Gastroesophageal sphincter (tissue), 4 donors: ENCODE measurements around the gene ZFR2. TPM values are rescaled to one million over a fixed set of nuclear protein-coding genes. Genes with fewer than 3 reads are reported as not detected.

Experiments
- ATAC-seq: fragments of 150-250 bp; one replicate; pipeline ENCODE4 v1.9.1; 2016; ENCODE audit warnings: mild to moderate bottlenecking, moderate library complexity
- H3K27ac ChIP-seq, 4 donors: fragments of 200-600 bp; sonication (generic) in 3 of 4; 1 replicate in 3 of 4; 2 replicates in 1 of 4; pipeline ENCODE4 v1.5.1; 2016 to 2019
- H3K27me3 ChIP-seq: fragments of 200-600 bp; sonication (generic); one replicate; pipeline ENCODE4 v1.5.1; 2019
- H3K36me3 ChIP-seq, 2 donors: fragments of 200-600 bp; sonication (generic); one replicate each; pipeline ENCODE4 v1.5.1; 2019; ENCODE audit warnings: control low read depth in 1 of 2
- H3K4me1 ChIP-seq, 3 donors: fragments of 200-600 bp; sonication (generic); 1 replicate in 2 of 3; 2 replicates in 1 of 3; pipeline ENCODE4 v1.5.1; 2016 to 2019; ENCODE audit warnings: control low read depth in 2 of 3
- H3K4me3 ChIP-seq, 2 donors: fragments of 200-600 bp; sonication (generic); one replicate each; pipeline ENCODE4 v1.5.1; 2019; ENCODE audit warnings: mild to moderate bottlenecking in 1 of 2, moderate library complexity in 1 of 2
- H3K9me3 ChIP-seq, 3 donors: fragments of 200-600 bp; sonication (generic); one replicate each; pipeline ENCODE4 v1.5.1; 2017 to 2019; ENCODE audit warnings: control low read depth in 2 of 3
- CTCF ChIP-seq, 4 experiments: fragments of 200-600 bp in 2 of 4; fragments of 450-650 bp in 2 of 4; sonication (generic) in 1 of 4; IDR thresholded peaks; one replicate each; pipeline ENCODE4 v1.5.1; 2017 to 2019; ENCODE audit warnings: antibody characterized with exemption in 4 of 4, mild to moderate bottlenecking in 2 of 4, moderate library complexity in 2 of 4
- EP300 ChIP-seq: sonication (generic); formaldehyde crosslinking; IDR thresholded peaks from one replicate; pipeline ENCODE4 v1.6.1; 2017; ENCODE audit warnings: antibody characterized with exemption, mild to moderate bottlenecking
- POLR2A ChIP-seq, 2 donors: fragments of 450-650 bp; IDR thresholded peaks; one replicate each; pipeline ENCODE4 v1.6.1; 2017; ENCODE audit warnings: antibody characterized with exemption in 2 of 2, mild to moderate bottlenecking in 2 of 2, moderate library complexity in 1 of 2
- POLR2AphosphoS5 ChIP-seq: sonication (generic); formaldehyde crosslinking; IDR thresholded peaks from one replicate; pipeline ENCODE4 v1.6.1; 2017; ENCODE audit warnings: antibody characterized with exemption
- WGBS, 2 donors: methylation state at CpG; one replicate each; pipeline ENCODE4 v1.1.5; 2018; ENCODE audit warnings: low coverage in 1 of 2; 5-methylcytosine and 5-hydroxymethylcytosine counted together
- total RNA-seq, 4 donors: library from RNA; depleted of rRNA; stranded (reverse); fragments of >200 nt; gene quantifications; one replicate each; pipeline ENCODE4 v1.1.0, GENCODE V29; 2016

Gene ZFR2
- total RNA-seq, 4 donors from 2014 or later = 0.13 TPM; not detected in 3

- ATAC-seq = no peak
- H3K36me3 ChIP-seq = no peaks in the 10 kb centered on the region
- 62 to 64% methylated on average over 3 of the region's 3 CpGs for WGBS, 2 donors
- peaks cover 25% of the 10 kb centered on the region for H3K27me3 ChIP-seq
- peaks cover 0 to 20% (median 0%) of the 10 kb centered on the region in 3 donors for H3K9me3 ChIP-seq
- no peak overlapping the region for H3K4me3 ChIP-seq
- TF ChIP-seq EP300 (no peak), POLR2A (IDR thresholded peaks at IDR 0.05) (no peak), CTCF (IDR thresholded peaks at IDR 0.05) (no peak), POLR2AphosphoS5 (no peak)
- H3K4me1 ChIP-seq = no peaks in the 10 kb centered on the region
- no peak overlapping the region for H3K27ac ChIP-seq
Observed at GRCh38 chr19:3792114-3792513, 76.7 kb downstream of the ZFR2 start.

DNA sequence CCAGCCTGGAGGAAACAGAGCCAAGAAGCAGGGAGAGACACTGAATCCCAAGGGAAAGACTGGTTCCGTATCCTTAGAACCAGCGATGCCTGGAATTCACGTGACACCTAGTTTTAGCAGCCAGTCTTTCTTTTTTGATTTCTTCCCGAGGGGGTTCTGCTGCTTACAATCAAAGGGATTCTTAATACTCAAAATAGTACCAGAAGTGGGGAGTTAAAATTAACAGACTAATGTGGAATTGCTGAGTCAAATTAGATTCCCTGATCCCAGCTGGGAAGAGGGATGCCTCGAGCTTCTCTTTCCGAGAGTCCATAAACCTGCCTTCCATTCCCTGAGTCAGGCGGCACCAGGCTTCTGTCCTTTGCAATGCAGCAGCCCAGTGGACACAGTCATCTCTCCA is 77.9 kb downstream of the ZFR2 start:
- no peak for TF ChIP-seq POLR2AphosphoS5
- TF ChIP-seq EP300 = no peak
- no peak for TF ChIP-seq POLR2A (IDR thresholded peaks at IDR 0.05)
- TF ChIP-seq CTCF (IDR thresholded peaks at IDR 0.05) = no peak
- Histone ChIP-seq H3K36me3 (no peaks in the 10 kb centered on the region), H3K4me3 (no peak overlapping the region), H3K27ac (no peak overlapping the region), H3K9me3 (peaks cover 0 to 9% (median 0%) of the 10 kb centered on the region in 3 donors), H3K27me3 (peaks cover 37% of the 10 kb centered on the region), H3K4me1 (peaks cover 0 to 2% (median 0%) of the 10 kb centered on the region in 3 donors)
- no peak for ATAC-seq
- 72 to 86% methylated on average over 5 to 7 of the region's 7 CpGs for WGBS, 2 donors

DNA sequence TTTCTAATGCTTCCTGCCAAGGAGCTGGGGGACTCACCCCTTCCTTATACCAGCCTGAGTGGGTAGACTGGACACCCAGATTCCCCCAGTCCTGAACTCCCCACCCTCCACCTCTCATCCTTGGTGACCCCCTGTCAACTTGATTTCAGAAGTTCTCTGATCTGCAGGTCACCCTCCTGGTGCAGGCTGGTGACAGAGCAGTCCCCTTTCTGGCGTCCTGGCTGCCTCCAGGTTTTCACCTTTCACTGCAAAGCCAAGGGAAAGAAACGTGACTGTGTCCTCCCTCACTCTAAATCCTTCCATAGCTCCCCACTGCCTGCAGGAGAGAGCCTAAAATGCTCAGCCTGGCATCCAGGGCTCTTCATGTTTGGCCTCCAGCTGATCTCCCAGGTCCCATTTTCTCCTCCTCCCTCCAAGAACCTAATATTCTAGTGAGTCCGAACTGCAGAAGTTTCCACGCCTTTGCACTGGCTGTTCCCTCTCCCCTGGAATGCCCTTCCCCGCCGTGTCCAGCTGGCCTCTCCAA is 78.6 kb downstream of the ZFR2 start:
- ATAC-seq = no peak
- Histone ChIP-seq H3K9me3 (peaks cover 0 to 8% (median 0%) of the 10 kb centered on the region in 3 donors), H3K4me1 (peaks cover 0 to 9% (median 0%) of the 10 kb centered on the region in 3 donors), H3K27ac (no peak overlapping the region), H3K4me3 (no peak overlapping the region), H3K27me3 (peaks cover 43% of the 10 kb centered on the region), H3K36me3 (no peaks in the 10 kb centered on the region)
- TF ChIP-seq EP300 = no peak
- TF ChIP-seq CTCF (IDR thresholded peaks at IDR 0.05) = no peak
- TF ChIP-seq POLR2A (IDR thresholded peaks at IDR 0.05) = no peak
- TF ChIP-seq POLR2AphosphoS5 = no peak
- 61 to 70% methylated on average over 2 to 6 of the region's 6 CpGs for WGBS, 2 donors

- Histone ChIP-seq H3K4me1 (peaks cover 0 to 13% (median 0%) of the 10 kb centered on the region in 3 donors), H3K27ac (no peak overlapping the region), H3K4me3 (no peak overlapping the region), H3K36me3 (no peaks in the 10 kb centered on the region), H3K27me3 (peaks cover 54% of the 10 kb centered on the region), H3K9me3 (peaks cover 0 to 8% (median 0%) of the 10 kb centered on the region in 3 donors)
- no peak for TF ChIP-seq CTCF (IDR thresholded peaks at IDR 0.05)
- no peak for TF ChIP-seq POLR2A (IDR thresholded peaks at IDR 0.05)
- TF ChIP-seq EP300 = no peak
- TF ChIP-seq POLR2AphosphoS5 = no peak
- ATAC-seq = no peak
- 40 to 57% methylated on average over 9 to 10 of the region's 16 CpGs for WGBS, 2 donors
Observed at GRCh38 chr19:3788996-3789778, 79.7 kb downstream of the ZFR2 start.
